CD4-positive, alpha-beta T cell treated with Interferon alpha-2 for 1 hour (primary cell): ENCODE data around the gene RPP38.

Experiments
- DNase-seq, 2 donors: peaks; one replicate each; pipeline ENCODE4 v3.0.0-alpha.2; 2020 to 2022

The RPP38 gene

DNA sequence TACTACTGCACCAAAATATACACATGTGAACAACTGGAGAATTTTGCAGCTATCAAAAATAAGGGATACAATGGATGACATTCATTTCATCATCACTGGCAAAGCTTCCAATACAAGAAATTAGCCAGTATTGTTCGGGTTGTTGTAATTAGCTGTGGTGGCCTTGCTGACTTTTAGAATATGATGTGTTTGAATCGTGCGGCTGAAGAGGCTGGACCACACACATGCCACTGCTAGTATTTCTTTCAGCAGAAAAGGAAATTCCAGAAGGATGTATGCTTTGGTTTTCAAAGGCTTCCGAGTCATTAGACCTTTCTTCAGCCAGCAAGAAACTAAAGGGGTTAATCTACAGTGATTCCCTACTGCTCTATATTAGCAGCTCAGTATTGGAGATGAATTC is 16.6 kb downstream of the RPP38 start:
- DNase-seq: no peak

GRCh38 chr10:15116225-15116624 is 19.1 kb downstream of the RPP38 start:
- no peak for DNase-seq

DNA sequence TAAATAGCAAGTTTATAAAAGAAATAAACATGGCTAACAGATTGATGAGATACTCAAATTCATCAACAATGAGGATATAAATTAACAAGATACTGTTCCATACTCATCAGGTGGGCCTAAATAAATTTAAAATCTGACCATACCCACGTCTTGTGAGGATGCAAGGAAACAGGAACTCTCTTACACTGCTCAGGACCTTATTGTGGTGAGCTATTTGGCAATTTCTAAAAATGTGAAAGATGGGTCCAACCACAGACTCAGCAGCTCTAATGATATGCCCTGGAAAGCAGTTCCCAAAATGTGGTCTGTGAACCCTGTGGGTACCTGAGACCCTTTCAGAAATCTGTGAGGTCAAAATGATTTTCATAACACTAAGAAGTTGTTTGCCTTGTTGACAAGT is 21.5 kb downstream of the RPP38 start:
- DNase-seq: no peak

DNA sequence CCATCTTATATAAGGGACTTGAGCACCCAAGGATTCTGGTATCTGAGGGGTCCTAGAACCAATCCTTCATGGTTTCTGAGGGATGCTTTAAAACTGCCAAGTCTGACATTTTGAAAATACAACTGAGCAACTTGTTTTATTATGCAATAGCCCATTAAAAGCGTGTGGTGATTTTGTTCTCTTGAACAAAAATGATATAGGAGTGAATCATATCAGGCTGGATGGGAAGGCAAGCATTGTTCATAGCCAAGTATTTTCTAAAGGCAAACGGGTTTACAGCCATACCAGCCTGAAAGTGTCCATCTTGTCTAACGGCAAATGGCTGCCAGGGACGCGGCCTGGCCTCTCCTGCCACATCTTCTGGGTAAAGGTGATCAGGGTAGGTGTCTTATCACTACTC is 23.4 kb downstream of the RPP38 start:
- no peak for DNase-seq

- no peak for DNase-seq
Measured at GRCh38 chr10:15121707-15122106, 24.6 kb downstream of the RPP38 start.

DNA sequence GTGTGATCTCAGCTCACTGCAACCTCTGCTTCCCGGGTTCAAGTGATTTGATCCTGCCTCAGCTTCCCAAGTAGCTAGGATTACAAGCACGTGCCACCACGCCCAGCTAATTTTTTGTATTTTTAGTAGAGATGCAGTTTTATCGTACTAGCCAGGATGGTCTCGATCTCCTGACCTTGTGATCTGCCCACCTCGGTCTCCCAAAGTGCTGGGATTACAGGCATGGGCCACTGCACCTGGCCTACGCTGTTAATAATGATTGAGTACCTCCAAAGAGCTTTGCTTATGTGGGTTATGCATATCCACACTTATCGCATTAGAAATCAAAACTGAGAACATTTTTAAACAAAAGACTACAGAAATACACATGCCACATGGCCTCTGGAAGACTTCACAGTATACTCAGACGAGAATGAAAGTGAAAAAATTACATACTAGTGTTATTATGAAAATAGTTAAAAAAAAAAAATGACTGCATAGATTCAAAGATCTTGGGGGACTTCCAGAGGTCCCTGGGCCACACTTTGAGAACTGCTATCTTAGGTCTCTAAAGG is 25.4 kb downstream of the RPP38 start:
- no peak for DNase-seq

DNA sequence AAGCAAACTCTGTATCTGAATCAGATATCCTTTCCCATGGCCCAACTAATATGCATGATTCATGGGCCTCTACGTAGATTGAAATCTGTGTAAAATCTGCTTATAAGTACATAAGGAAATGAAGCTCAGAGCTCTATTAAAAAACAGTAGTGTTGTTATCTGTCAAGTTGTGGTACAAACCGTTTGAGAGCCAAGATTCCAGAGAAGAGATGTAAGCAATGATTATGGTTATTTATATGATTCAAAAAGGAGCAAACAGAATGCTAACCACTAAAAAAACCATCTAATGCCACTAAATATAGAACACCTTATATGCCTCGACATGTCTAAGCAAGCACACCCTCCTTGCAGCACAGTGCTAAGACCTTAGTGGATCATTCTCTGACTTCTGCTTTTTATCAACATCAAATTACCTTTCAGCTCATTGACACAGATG is 26.6 kb downstream of the RPP38 start:
- no peak for DNase-seq

DNA sequence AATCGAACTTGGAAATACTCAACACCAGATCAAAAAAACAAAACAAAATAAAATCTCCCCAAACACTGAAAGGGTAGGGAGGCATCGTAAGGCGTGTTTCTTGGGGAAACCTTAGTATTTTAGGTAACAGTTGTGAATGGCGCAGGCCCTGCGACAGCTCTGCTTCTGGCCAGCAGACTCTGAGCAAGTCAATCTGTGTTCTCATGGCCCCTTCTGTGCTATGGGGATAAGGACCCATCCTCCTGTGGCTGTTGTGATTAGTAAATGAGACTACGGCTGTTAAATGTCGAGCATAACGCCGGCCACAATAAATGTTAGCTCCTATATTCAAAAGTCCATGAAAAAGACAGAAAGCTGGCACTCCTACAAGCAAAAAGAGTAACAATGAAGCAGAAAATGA is 27.0 kb downstream of the RPP38 start:
- no peak for DNase-seq

DNA sequence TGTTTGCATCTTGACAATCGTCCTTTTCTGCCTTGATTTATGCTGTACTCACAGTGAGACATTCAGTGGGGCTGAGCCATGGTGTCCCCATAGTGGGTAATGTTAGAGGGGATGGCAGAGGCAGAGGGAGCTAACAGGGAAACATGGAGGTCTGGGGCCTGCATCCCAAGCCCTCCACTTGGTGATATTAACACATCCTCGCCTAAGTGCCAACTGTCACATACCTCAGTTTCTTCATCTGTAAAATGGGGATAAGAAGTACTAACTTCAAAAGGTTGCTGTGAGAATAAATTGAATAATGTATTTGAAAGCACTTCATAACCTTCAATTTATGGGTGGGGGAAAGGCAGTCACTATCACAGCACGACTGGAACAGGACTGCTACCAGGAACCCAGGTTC is 27.8 kb downstream of the RPP38 start:
- no peak for DNase-seq

- no peak for DNase-seq
Measured at GRCh38 chr10:15131330-15131729, 34.2 kb downstream of the RPP38 start.

- DNase-seq: no peak
Measured at GRCh38 chr10:15136129-15137035, 39.2 kb downstream of the RPP38 start.

- no peak for DNase-seq
Measured at GRCh38 chr10:15137036-15137359, 39.8 kb downstream of the RPP38 start.

DNA sequence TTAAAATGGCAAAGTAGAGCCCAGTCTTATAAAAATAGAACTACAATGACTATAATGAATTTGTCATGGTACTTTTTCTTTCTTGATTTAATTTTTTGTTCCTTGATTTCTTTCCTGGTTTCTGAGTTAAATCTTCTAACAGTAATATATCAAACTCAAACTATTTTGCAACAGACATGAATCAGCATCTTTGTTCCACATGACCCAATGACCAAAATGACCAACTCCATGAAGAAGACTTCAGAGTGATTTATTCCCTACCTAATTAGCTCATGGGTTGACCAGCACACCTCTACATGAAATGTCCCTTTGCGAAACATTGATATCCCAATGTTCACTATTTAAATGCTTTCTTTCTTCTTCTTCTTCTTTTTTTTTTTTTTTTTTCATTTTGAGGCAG is 40.5 kb downstream of the RPP38 start:
- no peak for DNase-seq

- DNase-seq: no peak
Measured at GRCh38 chr10:15140698-15141097, 43.5 kb downstream of the RPP38 start.

GRCh38 chr10:15141136-15142054 is 44.2 kb downstream of the RPP38 start:
- DNase-seq: peak in 1 of 2 donors; percentile 63

DNA sequence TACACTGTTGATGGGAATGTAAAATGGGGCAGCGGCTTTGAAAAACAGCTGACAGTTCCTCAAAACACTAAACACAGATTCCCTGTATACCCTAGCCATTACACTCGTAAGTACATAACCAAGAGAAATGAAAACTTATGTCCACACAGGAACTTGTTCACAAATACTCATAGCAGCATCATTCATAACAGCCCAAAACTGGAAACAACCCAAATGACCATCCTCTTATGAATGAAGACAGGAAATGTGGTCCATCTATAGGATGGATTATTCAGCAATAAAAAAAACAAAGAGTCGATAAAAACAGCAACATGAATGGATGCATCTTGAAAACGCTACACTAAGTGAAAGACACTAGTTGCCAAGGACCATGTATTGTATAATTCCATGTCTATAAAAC is 47.6 kb downstream of the RPP38 start:
- DNase-seq: no peak

DNA sequence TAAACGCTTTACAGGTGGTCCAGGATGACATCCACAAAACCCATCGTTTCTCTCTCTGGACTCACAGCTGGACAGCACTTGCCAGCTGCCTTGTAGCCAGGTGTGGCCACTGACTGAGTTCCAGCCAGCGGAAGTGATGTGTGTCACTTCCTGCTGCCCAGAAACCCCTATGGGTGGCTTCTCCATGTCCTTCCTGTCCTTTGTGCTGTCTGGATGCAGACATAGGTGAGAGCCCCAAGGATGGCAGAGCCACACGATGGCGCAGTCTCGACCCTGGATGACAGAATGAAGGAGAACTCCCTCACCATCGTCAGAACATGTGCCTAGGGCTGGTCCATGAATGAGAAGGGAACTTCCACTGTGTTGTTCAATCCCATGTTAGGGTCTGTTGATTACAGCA is 49.2 kb downstream of the RPP38 start:
- no peak for DNase-seq

GRCh38 chr10:15147594-15148392 is 50.6 kb downstream of the RPP38 start:
- DNase-seq: no peak

GRCh38 chr10:15149042-15149771 is 52.1 kb downstream of the RPP38 start:
- no peak for DNase-seq

GRCh38 chr10:15150563-15150962 is 53.4 kb downstream of the RPP38 start:
- no peak for DNase-seq

DNA sequence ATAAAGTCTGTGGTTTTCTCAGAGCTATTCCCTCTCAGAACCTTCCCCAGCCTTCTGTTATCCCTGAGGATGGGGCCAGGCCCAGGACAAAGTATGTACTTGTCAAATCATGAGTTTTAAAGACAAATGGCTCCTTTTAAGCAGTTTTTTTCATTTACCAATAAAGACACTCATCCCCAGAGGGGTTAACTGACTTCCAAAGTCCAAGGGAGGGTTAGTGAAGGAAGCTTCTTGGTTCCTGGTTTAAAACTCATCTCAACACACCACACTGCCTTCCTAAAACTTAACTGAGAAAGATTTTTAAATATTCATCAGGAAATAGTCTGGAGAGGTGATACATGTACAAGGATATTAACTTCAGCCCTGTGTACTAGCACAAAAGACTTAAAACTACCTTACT is 55.4 kb downstream of the RPP38 start:
- no peak for DNase-seq
